ENCODE results near the gene ONECUT1.

- TF ChIP-seq EZH2 (IDR thresholded peaks at IDR 0.05) (no peak), POLR2AphosphoS5 (IDR thresholded peaks at IDR 0.05; ENCODE audit: borderline replicate concordance, low read depth, low read length) (no peak), FOXP2 (optimal IDR thresholded peaks at IDR 0.05; ENCODE audit: control extremely low read depth, extremely low read length, insufficient read depth) (no peak)
Observed at GRCh38 chr15:52803108-52803466, 13.0 kb upstream of the ONECUT1 start.

Measured in SK-N-MC (cell line).